A673 (cell line): ENCODE measurements around the gene SLC22A17.

Source experiments
- EZH2 ChIP-seq: fragments of 200-600 bp; sonication (generic); IDR thresholded peaks from 2 replicates; pipeline ENCODE4 v1.6.1; 2017; ENCODE audit warnings: borderline replicate concordance, low read depth, mild to moderate bottlenecking, mixed read lengths, antibody characterized with exemption, low read length; ENCODE audit not compliant: poor library complexity, severe bottlenecking
- TF ChIP-seq, protein P1 (sequence below): fragments of 300-800, 200-600 bp; sonication (generic); conservative IDR thresholded peaks from 2 replicates; pipeline ENCODE4 v1.5.1; 2017; ENCODE audit warnings: low read depth, mild to moderate bottlenecking, antibody characterized with exemption, low read length, moderate library complexity, mixed read lengths

DNA sequence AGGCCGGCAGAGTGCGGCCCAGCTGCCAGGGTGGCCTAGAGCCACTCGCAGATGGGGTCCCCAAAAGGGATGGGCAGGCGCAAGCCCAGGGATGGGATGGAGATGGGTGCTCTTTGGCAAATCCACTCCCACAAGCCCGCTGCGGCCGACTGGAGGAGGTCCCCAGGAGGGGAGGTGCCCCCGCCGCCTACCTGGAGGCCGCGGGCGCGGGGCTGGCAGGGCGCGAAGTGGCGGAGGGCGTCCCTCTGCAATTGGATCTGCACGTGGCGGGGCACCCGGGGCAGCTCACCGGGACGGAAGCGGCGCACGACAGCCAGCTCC lies 50.8 kb downstream of the SLC22A17 start:
- TF ChIP-seq, protein P1, sequence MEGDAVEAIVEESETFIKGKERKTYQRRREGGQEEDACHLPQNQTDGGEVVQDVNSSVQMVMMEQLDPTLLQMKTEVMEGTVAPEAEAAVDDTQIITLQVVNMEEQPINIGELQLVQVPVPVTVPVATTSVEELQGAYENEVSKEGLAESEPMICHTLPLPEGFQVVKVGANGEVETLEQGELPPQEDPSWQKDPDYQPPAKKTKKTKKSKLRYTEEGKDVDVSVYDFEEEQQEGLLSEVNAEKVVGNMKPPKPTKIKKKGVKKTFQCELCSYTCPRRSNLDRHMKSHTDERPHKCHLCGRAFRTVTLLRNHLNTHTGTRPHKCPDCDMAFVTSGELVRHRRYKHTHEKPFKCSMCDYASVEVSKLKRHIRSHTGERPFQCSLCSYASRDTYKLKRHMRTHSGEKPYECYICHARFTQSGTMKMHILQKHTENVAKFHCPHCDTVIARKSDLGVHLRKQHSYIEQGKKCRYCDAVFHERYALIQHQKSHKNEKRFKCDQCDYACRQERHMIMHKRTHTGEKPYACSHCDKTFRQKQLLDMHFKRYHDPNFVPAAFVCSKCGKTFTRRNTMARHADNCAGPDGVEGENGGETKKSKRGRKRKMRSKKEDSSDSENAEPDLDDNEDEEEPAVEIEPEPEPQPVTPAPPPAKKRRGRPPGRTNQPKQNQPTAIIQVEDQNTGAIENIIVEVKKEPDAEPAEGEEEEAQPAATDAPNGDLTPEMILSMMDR = no peak
- TF ChIP-seq EZH2 = no peak
